ENCODE measurements around the gene PCIF1. TPM values are rescaled to one million over a fixed set of nuclear protein-coding genes. Genes with fewer than 3 reads are reported as not detected.

The PCIF1 gene
- total RNA-seq, 1 donor from 2014 or later = 37.8 TPM

DNA sequence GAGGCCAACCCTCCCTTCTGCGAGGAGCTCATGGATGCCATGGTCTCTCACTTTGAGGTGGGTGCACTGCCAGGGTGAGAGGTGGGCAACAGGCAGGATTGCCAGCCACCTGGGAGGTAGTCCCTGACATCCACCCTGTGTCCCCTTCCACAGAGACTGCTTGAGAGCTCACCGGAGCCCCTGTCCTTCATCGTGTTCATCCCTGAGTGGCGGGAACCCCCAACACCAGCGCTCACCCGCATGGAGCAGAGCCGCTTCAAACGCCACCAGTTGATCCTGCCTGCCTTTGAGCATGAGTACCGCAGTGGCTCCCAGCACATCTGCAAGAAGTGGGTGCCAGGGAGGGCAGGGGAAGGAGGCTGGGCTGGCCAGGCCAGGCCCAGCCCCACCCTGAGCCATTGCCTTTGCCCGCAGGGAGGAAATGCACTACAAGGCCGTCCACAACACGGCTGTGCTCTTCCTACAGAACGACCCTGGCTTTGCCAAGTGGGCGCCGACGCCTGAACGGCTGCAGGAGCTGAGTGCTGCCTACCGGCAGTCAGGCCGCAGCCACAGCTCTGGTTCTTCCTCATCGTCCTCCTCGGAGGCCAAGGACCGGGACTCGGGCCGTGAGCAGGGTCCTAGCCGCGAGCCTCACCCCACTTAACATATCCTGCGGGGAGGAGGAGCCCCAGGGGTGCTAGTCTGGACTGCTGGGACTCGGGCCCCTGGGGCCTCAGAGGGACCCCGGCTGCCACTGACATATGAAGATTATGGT lies 12.8 kb downstream of the PCIF1 start:
- H3K4me3 Mint-ChIP-seq (ENCODE audit: low read depth) = no peak overlapping the region
- H3K27ac Mint-ChIP-seq = no peak overlapping the region
- H3K36me3 Mint-ChIP-seq (ENCODE audit: insufficient read depth) = peaks cover 12% of the 10 kb centered on the region
- no peak for DNase-seq (ENCODE audit: low spot score, unreplicated experiment)
- no peaks in the 10 kb centered on the region for H3K9me3 Mint-ChIP-seq (ENCODE audit: low read depth)
- TF ChIP-seq, protein P1, sequence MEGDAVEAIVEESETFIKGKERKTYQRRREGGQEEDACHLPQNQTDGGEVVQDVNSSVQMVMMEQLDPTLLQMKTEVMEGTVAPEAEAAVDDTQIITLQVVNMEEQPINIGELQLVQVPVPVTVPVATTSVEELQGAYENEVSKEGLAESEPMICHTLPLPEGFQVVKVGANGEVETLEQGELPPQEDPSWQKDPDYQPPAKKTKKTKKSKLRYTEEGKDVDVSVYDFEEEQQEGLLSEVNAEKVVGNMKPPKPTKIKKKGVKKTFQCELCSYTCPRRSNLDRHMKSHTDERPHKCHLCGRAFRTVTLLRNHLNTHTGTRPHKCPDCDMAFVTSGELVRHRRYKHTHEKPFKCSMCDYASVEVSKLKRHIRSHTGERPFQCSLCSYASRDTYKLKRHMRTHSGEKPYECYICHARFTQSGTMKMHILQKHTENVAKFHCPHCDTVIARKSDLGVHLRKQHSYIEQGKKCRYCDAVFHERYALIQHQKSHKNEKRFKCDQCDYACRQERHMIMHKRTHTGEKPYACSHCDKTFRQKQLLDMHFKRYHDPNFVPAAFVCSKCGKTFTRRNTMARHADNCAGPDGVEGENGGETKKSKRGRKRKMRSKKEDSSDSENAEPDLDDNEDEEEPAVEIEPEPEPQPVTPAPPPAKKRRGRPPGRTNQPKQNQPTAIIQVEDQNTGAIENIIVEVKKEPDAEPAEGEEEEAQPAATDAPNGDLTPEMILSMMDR (IDR thresholded peaks at IDR 0.05; ENCODE audit: unreplicated experiment) = no peak
- H3K4me1 Mint-ChIP-seq (ENCODE audit: low read depth) = no peaks in the 10 kb centered on the region
- no peaks in the 10 kb centered on the region for H3K27me3 Mint-ChIP-seq

DNA sequence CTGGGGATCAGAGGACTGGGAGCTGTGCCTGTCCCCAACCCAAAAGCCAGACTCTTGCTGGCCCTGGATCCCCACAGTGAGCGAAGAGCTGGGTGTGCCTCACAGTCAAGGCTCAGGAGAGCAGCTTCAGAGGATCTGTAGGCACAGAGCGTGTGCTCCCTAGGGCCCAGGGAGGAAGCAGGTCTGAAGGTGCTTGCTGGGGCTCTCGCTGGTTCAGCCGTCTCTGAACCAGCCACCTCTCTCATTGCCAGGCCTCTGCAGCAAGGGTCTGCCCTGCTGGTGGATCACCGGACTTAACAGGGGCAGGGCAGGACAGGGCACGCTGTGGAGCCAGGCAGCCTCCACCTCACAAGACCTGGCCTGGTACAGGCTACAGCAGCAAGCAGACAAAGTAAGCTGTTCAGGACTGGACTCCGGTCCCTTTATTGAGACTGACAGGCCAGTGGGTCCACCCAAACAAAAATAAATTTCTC lies 13.8 kb downstream of the PCIF1 start:
- peak overlapping the region; percentile 77 for H3K27ac Mint-ChIP-seq
- DNase-seq (ENCODE audit: low spot score, unreplicated experiment) = no peak
- no peaks in the 10 kb centered on the region for H3K4me1 Mint-ChIP-seq (ENCODE audit: low read depth)
- H3K4me3 Mint-ChIP-seq (ENCODE audit: low read depth) = no peak overlapping the region
- no peaks in the 10 kb centered on the region for H3K27me3 Mint-ChIP-seq
- no peaks in the 10 kb centered on the region for H3K9me3 Mint-ChIP-seq (ENCODE audit: low read depth)
- TF ChIP-seq, protein P1 (IDR thresholded peaks at IDR 0.05; ENCODE audit: unreplicated experiment) = no peak
- H3K36me3 Mint-ChIP-seq (ENCODE audit: insufficient read depth) = peaks cover 12% of the 10 kb centered on the region

DNA sequence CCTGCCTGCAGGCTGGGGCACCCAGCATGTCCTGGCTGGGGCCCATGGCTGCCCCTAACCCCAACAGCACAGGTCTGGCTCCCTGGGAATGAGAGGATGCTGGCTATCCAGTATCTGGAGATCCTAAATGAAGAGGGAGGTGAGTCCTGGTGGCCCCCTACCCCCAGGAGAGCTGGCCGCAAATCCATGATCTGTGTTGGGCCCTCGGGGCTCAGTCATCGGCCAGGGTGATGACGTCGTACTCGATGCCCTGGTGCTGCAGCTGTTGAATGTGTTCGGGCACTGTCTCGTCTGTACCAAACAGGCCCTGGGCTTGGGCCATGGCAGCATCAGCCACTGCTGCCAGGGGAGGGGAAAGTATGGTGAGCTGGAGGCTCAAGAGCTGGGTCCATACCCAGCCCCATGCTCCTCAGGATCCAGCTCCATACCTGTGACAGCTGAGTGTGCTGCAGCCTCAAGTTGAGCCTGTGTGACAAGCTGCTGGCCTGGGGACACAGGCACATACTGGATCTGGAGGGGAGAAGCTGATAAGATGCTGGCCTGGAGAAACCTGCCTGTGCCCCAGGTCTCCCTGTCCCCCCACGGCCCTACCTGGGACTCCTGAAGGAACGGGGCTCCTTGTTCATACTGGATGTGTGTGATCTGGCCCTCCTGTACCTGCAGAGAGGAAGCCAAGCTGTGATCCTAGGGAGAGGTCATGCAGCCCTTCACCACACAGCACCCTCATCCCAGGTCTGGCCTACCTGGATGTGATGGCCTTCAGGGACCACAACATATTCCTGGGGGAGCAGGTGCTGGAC lies 14.5 kb downstream of the PCIF1 start:
- peaks cover 11% of the 10 kb centered on the region for H3K36me3 Mint-ChIP-seq (ENCODE audit: insufficient read depth)
- H3K4me3 Mint-ChIP-seq (ENCODE audit: low read depth) = no peak overlapping the region

DNA sequence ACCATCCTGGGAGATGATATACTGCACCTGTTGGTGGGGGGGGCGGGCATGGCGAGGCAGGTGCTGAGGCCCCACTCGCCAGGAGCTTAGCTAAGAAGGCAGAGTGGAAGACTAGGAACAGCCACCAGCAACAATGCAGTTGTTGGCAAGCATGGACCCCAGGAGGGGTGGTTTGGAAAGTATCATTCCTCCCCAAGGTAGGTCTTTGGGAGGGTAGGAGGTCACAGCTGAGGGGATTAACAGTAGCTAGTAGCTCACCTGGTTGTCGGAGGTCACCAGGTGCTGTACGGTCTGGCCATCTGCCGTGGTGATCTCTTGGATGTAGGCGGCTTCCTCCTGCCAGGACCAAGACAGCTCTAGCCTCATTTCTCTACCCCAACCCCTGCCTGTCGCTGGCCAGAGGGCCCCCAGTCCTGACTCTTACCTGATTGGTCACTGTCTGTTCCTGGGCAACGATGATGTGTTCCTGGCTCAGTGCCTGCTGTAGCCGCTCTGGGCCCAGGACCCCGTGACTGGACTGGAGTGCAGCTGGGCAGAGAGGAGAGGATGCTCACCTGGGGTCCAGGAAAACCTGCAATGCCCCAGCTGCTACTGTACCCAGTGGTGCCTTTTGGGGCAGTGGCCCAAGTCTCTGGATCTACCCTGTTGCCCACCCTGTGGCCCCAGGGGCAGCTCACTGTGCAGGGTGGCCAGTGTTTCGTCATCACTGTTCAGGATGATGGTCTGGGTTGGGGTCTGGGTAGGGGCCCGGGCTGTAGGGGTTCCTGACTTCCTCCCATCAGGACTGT lies 15.3 kb downstream of the PCIF1 start:
- Mint-ChIP-seq H3K4me1 (ENCODE audit: low read depth) (no peaks in the 10 kb centered on the region), H3K27me3 (no peaks in the 10 kb centered on the region), H3K9me3 (ENCODE audit: low read depth) (no peaks in the 10 kb centered on the region), H3K4me3 (ENCODE audit: low read depth) (no peak overlapping the region), H3K36me3 (ENCODE audit: insufficient read depth) (peaks cover 7% of the 10 kb centered on the region), H3K27ac (no peak overlapping the region)
- DNase-seq (ENCODE audit: low spot score, unreplicated experiment) = no peak
- TF ChIP-seq, protein P1 (IDR thresholded peaks at IDR 0.05; ENCODE audit: unreplicated experiment) = no peak

More for the DNA sequence above, 14.5 kb downstream of the PCIF1 start:
- DNase-seq (ENCODE audit: low spot score, unreplicated experiment) = no peak
- Mint-ChIP-seq H3K27me3 (no peaks in the 10 kb centered on the region), H3K27ac (peak overlapping the region; percentile 67), H3K4me1 (ENCODE audit: low read depth) (no peaks in the 10 kb centered on the region), H3K9me3 (ENCODE audit: low read depth) (no peaks in the 10 kb centered on the region)
- TF ChIP-seq, protein P1 (IDR thresholded peaks at IDR 0.05; ENCODE audit: unreplicated experiment) = no peak

DNA sequence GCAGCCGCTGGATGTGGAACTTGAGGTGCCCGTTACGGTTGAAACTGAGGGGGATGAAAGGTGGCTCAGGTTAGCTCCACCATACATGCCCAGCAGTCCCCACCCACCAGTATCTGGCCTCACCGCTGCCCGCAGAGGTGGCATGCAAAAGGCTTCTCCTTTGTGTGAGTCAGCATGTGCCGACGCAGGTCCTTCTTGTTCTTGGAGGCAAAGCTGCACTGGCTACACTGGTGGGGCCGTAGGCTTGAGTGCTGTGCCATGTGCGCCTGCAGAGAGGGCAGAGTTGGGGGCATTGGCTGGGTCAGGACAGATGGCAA lies 15.8 kb downstream of the PCIF1 start:
- H3K9me3 Mint-ChIP-seq (ENCODE audit: low read depth) = no peaks in the 10 kb centered on the region
- H3K36me3 Mint-ChIP-seq (ENCODE audit: insufficient read depth) = peaks cover 5% of the 10 kb centered on the region
- TF ChIP-seq, protein P1 (IDR thresholded peaks at IDR 0.05; ENCODE audit: unreplicated experiment) = no peak
- no peaks in the 10 kb centered on the region for H3K4me1 Mint-ChIP-seq (ENCODE audit: low read depth)
- peak overlapping the region; percentile 29 for H3K27ac Mint-ChIP-seq
- H3K4me3 Mint-ChIP-seq (ENCODE audit: low read depth) = no peak overlapping the region
- no peaks in the 10 kb centered on the region for H3K27me3 Mint-ChIP-seq
- no peak for DNase-seq (ENCODE audit: low spot score, unreplicated experiment)
